Spleen (tissue), 11 donors: Measurements from ENCODE around the gene SELENOH. TPM values are rescaled to one million over a fixed set of nuclear protein-coding genes. Genes with fewer than 3 reads are reported as not detected.

Experiments used
- DNase-seq: peaks from one replicate; pipeline ENCODE4 v3.0.0-alpha.2; 2020
- H3K27ac ChIP-seq, 8 donors: fragments of 200-600 bp; sonication (generic) in 7 of 8; 1 replicate in 4 of 8; 2 replicates in 4 of 8; pipeline versions ENCODE4 v1.5.0 to v1.8.0; 2016 to 2021; ENCODE audit warnings: inconsistent platforms in 4 of 8, mild to moderate bottlenecking in 4 of 8, moderate library complexity in 1 of 8
- H3K27me3 ChIP-seq, 7 donors: fragments of 200-600 bp; sonication (generic) in 6 of 7; replicated peaks in 1 of 7; 1 replicate in 4 of 7; 2 replicates in 3 of 7; pipeline versions ENCODE4 v1.5.0 to v1.8.0; 2016 to 2021; ENCODE audit warnings: inconsistent platforms in 3 of 7, mild to moderate bottlenecking in 1 of 7
- H3K36me3 ChIP-seq, 6 donors: fragments of 200-600 bp; sonication (generic) in 5 of 6; 1 replicate in 4 of 6; 2 replicates in 2 of 6; pipeline versions ENCODE4 v1.5.0 to v1.8.0; 2016 to 2021; ENCODE audit warnings: inconsistent platforms in 2 of 6
- H3K4me1 ChIP-seq, 6 donors: fragments of 200-600 bp; sonication (generic) in 5 of 6; 1 replicate in 3 of 6; 2 replicates in 3 of 6; pipeline versions ENCODE4 v1.5.0 to v1.8.0; 2016 to 2021; ENCODE audit warnings: inconsistent platforms in 3 of 6
- H3K4me3 ChIP-seq, 8 donors: fragments of 200-600 bp; sonication (generic) in 7 of 8; 1 replicate in 4 of 8; 2 replicates in 4 of 8; pipeline versions ENCODE4 v1.5.0 to v1.8.0; 2016 to 2021; ENCODE audit warnings: inconsistent platforms in 4 of 8, mild to moderate bottlenecking in 4 of 8, moderate library complexity in 2 of 8
- H3K9me3 ChIP-seq, 8 donors: fragments of 200-600 bp; sonication (generic) in 7 of 8; 1 replicate in 4 of 8; 2 replicates in 4 of 8; pipeline versions ENCODE4 v1.5.0 to v1.8.0; 2016 to 2021; ENCODE audit warnings: inconsistent platforms in 4 of 8
- CTCF ChIP-seq, 11 experiments: fragments of 200-600 bp in 7 of 11; fragments of 450-650 bp in 4 of 11; sonication (generic) in 4 of 11; IDR thresholded peaks in 8 of 11; conservative IDR thresholded peaks in 3 of 11; 1 replicate in 7 of 11; 2 replicates in 4 of 11; pipeline versions ENCODE4 v1.4.0 to v1.8.0; 2016 to 2021; ENCODE audit warnings: antibody characterized with exemption in 11 of 11, inconsistent platforms in 4 of 11, mild to moderate bottlenecking in 1 of 11
- POLR2A ChIP-seq, 3 donors: fragments of 450-650 bp; IDR thresholded peaks; one replicate each; pipeline ENCODE4 v1.5.1; 2017; ENCODE audit warnings: antibody characterized with exemption in 3 of 3, mild to moderate bottlenecking in 1 of 3
- POLR2AphosphoS5 ChIP-seq, 3 donors: sonication (generic); formaldehyde crosslinking; IDR thresholded peaks; one replicate each; pipeline ENCODE4 v1.5.1; 2017; ENCODE audit warnings: antibody characterized with exemption in 3 of 3
- WGBS, 5 donors: extraction: QIAGEN DNeasy Blood & Tissue Kit in 3 of 5; methylation state at CpG; one replicate each; pipeline versions ENCODE4 v1.1.5 to v1.1.7; 2013 to 2018; 5-methylcytosine and 5-hydroxymethylcytosine counted together
- intact Hi-C: fragments of 100-400 bp; cut with DNase I; formaldehyde crosslinking; loops from one replicate; pipeline ENCODE4 v1.15.0; 2023; ENCODE audit warnings: low total_unique reads
- polyA plus RNA-seq, 3 donors: library from polyadenylated mRNA; stranded (reverse); fragments of 200-250 nt; gene quantifications; one replicate each; pipeline ENCODE4 v1.2.1, GENCODE V29; 2013
- total RNA-seq, 7 donors: library from RNA; depleted of rRNA in 3 of 7; stranded (reverse); fragments of >200 nt in 3 of 7; fragmentation: NEBNext Ultra II Directional in 4 of 7; extraction: Animal tissue kit (Norgen Biotek cat#: 25700) in 4 of 7; gene quantifications; one replicate each; pipeline versions ENCODE4 v1.1.0 to v1.2.1, GENCODE V29; 2016 to 2021
- donor health status: healthy with polysubstance abuse.
- donor health status: DM: no; HTN: no; CAD: no; lungs with moderate emphysema.
- donor health status: DM: no; HTN: no; CAD: no.
- donor health status: Bipolar disorder and iron deficiency.
- donor health status: healthy.
- donor health status: DM: no; HTN: no; CAD: no.
- donor health status: DM: yes; HTN: yes; CAD: no.

SELENOH gene
- total and polyA plus RNA-seq, 10 donors: 79.1 to 247 (median 115) TPM

GRCh38 chr11:57785072-57785471, 43.8 kb downstream of the SELENOH start:
- TF ChIP-seq POLR2A (IDR thresholded peaks at IDR 0.05): no peak
- no peak for TF ChIP-seq POLR2AphosphoS5 (IDR thresholded peaks at IDR 0.05)
- no peak for TF ChIP-seq CTCF (IDR thresholded peaks at IDR 0.05 in 8 of 11, conservative IDR thresholded peaks at IDR 0.05 in 3 of 11)
- DNase-seq: no peak
- Histone ChIP-seq H3K36me3 (no peaks in the 10 kb centered on the region), H3K9me3 (no peaks in the 10 kb centered on the region), H3K27ac (peak overlapping the region in 7 of 8 donors; percentile 2 to 79 (median 58)), H3K4me3 (no peak overlapping the region), H3K27me3 (no peaks in the 10 kb centered on the region), H3K4me1 (peaks cover 48 to 100% (median 80%) of the 10 kb centered on the region in 6 donors)
- intact Hi-C loops: no loop called here
- 45 to 68% (median 52%) methylated on average over 2 of the region's 2 CpGs for WGBS, 5 donors

- Histone ChIP-seq H3K4me3 (no peak overlapping the region), H3K36me3 (peaks cover 0 to 4% (median 0%) of the 10 kb centered on the region in 6 donors), H3K9me3 (no peaks in the 10 kb centered on the region), H3K27ac (peak overlapping the region in 4 of 8 donors; percentile 58 to 79 (median 68)), H3K27me3 (no peaks in the 10 kb centered on the region), H3K4me1 (peaks cover 44 to 100% (median 78%) of the 10 kb centered on the region in 6 donors)
- TF ChIP-seq POLR2A (IDR thresholded peaks at IDR 0.05): no peak
- TF ChIP-seq POLR2AphosphoS5 (IDR thresholded peaks at IDR 0.05): no peak
- TF ChIP-seq CTCF (IDR thresholded peaks at IDR 0.05 in 8 of 11, conservative IDR thresholded peaks at IDR 0.05 in 3 of 11): no peak
- intact Hi-C loops: no loop called here
- WGBS, 5 donors: 80 to 88% (median 83%) methylated on average over 4 of the region's 4 CpGs
- no peak for DNase-seq
Observed at GRCh38 chr11:57786436-57786835, 45.1 kb downstream of the SELENOH start.

GRCh38 chr11:57787006-57787604, 45.8 kb downstream of the SELENOH start:
- 82 to 90% (median 89%) methylated on average over 4 of the region's 4 CpGs for WGBS, 5 donors
- H3K36me3 ChIP-seq: peaks cover 0 to 10% (median 0%) of the 10 kb centered on the region in 6 donors
- H3K4me1 ChIP-seq: peaks cover 44 to 100% (median 78%) of the 10 kb centered on the region in 6 donors
- H3K27ac ChIP-seq: peak overlapping the region in 6 of 8 donors; percentile 10 to 79 (median 63)
- intact Hi-C loops: no loop called here
- no peak overlapping the region for H3K4me3 ChIP-seq
- H3K9me3 ChIP-seq: no peaks in the 10 kb centered on the region
- no peaks in the 10 kb centered on the region for H3K27me3 ChIP-seq
- DNase-seq: no peak
- no peak for TF ChIP-seq POLR2AphosphoS5 (IDR thresholded peaks at IDR 0.05)
- TF ChIP-seq POLR2A (IDR thresholded peaks at IDR 0.05): no peak
- TF ChIP-seq CTCF (IDR thresholded peaks at IDR 0.05 in 8 of 11, conservative IDR thresholded peaks at IDR 0.05 in 3 of 11): no peak

- H3K4me1 ChIP-seq: peaks cover 47 to 100% (median 80%) of the 10 kb centered on the region in 6 donors
- H3K27ac ChIP-seq: peak overlapping the region in 6 of 8 donors; percentile 10 to 79 (median 60)
- no peaks in the 10 kb centered on the region for H3K9me3 ChIP-seq
- 56 to 77% (median 61%) methylated on average over 6 of the region's 6 CpGs for WGBS, 5 donors
- no peaks in the 10 kb centered on the region for H3K27me3 ChIP-seq
- no peak for DNase-seq
- intact Hi-C loops: no loop called here
- no peak for TF ChIP-seq CTCF (IDR thresholded peaks at IDR 0.05 in 8 of 11, conservative IDR thresholded peaks at IDR 0.05 in 3 of 11)
- TF ChIP-seq POLR2A (IDR thresholded peaks at IDR 0.05): no peak
- peak in 1 of 3 donors; percentile 34 for TF ChIP-seq POLR2AphosphoS5 (IDR thresholded peaks at IDR 0.05)
- H3K4me3 ChIP-seq: no peak overlapping the region
- H3K36me3 ChIP-seq: peaks cover 0 to 10% (median 0%) of the 10 kb centered on the region in 6 donors
Observed at GRCh38 chr11:57787920-57788702, 46.8 kb downstream of the SELENOH start.
